Amniotic epithelial cell (primary cell): ENCODE measurements around the gene CSDE1.

Experiments used
- DNase-seq: peaks from one replicate; pipeline ENCODE4 v3.0.0-alpha.2; 2010; ENCODE audit warnings: low read depth

Gene CSDE1

GRCh38 chr1:114701931-114702330, 55.9 kb downstream of the CSDE1 start:
- DNase-seq = no peak

DNA sequence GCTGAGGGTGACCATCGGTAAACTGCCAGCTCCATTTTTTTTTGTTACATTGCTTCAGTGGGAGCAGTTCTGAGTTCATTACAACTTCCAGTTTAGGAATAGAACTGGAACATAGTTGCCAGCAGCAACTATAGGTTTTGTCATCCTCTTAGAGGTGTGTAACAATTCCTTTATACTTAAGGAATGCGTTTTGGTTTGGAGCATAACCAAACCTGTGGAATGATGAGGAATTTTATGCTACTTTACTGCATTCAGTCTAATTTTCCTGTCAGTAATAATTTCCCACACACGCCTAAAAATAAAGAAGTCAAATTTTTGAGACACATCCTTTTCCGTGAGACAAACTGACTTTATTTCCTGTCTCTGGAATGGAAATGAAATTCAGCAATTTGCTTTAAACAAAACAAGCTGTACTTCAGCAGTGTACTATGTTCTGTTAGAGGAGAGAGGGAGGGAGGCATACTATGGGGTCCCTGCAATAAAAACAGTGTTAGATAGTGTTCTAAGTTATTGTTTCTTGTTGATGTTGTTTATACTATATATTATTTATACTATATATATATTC, 57.7 kb downstream of the CSDE1 start:
- no peak for DNase-seq

GRCh38 chr1:114696810-114697209, 61.0 kb downstream of the CSDE1 start:
- no peak for DNase-seq

- peak; percentile 65 for DNase-seq
Measured at GRCh38 chr1:114695430-114696058, 62.2 kb downstream of the CSDE1 start, which contains the start of gene AMPD1. Gene AMPD1 (minus strand): TSS chr1:114695546. CDS start chr1:114695471, 75 bp downstream.

DNA sequence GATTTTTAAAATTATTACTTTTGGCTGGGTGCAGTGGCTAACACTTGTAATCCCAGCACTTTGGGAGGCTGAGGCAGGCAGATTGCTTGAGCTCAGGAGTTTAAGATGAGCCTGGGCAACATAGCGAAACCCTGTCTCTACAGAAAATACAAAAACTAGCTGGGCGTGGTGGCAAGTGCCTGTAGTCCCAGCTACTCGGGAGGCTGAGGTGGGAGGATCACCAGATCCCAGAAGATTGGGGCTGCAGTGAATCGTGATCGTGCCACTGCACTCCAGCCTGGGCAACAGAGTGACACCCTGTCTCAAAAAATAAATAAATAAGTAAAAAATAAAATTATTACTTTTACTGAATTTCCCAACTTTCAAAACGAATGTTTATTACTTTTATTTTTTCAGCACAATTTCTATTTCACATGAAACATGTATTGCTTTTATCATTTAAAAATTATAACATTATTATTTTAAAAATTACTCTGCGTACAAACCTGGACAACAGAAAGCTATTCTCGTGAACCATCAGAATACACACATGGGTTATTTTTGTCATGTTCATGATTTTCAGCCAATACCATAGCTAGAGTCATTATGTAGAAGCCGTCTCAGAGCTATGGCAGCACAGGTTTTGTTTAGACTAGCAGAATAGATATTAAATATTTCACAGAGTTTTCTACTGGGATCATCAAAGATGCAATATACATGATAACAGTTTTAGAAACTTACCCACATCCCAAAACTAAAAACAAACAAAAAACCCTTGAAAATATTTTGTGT, 63.1 kb downstream of the CSDE1 start:
- DNase-seq = no peak

- DNase-seq = no peak
Measured at GRCh38 chr1:114692947-114693346, 64.8 kb downstream of the CSDE1 start.

GRCh38 chr1:114691061-114691460, 66.7 kb downstream of the CSDE1 start:
- peak; percentile 11 for DNase-seq

DNA sequence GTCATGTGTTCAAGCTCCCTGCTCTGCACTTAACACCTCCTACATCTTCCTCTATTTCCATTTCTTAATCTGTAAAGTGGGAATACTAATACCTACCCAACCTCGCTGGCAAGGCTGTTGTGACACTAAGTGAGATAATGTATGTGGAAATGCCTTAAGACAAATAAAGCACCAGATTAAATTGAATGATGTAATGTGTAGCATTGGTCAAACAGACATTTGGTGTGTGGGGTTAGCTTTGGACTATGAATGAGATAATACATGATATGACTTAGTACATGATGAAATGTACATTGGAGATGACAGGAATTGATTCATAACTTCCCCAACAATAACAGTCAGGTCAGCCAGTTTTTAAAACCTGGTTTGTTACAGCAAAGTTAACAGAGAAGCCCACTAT, 67.6 kb downstream of the CSDE1 start:
- peak; percentile 30 for DNase-seq

DNA sequence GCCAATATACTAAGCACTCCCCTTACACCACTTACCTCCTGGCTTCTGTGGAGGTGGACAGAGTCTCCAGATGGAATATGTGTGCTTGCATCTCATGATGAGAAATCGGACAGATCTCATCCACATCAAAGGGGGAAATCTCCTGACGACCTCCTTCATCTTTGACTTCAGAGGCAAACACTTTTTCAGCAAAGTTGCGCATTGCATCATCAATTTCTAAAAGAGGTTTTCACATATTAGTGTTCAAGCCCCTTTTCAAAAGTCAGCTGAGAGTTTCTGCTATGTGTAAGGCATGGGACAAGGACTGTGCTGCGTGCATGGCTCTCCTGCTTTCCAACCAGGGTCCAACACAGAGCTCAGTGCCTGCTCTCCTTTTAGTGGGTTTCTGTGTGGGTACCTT, 69.3 kb downstream of the CSDE1 start:
- no peak for DNase-seq

DNA sequence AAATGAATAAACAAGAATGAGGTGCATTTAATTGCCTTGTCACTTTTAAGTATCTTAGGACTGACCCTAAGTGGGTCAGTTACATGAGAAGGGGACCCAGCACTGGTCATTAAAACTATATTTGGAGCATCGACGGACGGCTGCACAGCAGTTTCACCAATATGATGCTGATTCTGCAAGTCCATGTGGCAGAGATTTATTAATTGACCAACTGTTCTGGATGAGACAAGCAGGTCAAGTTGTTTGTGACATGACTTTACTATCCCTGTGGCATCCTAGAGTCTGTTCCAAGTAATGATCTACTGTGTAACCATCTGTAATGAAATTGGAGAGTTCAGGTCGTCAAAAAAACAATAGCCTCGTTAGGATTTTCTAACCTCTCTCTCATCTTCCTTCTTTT, 71.9 kb downstream of the CSDE1 start:
- DNase-seq = no peak

DNA sequence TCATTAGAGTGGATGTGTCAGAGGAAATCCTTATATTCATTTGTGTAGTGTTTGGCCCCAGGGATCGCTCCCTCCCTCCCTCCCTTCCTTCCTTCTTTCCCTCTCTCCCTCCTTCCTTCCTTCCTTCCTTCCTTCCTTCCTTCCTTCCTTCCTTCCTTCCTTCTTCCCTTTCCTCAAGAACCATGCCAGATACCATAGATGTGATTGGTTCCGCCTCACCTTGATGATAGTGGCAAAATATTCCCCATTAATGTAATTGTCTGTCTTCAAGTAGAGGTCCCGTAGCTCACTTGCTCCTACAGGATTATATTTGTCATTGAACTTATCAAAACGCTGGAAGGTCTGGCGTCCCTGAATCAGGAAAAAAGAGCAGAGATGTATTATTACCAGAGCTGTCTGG, 80.1 kb downstream of the CSDE1 start:
- DNase-seq = no peak

DNA sequence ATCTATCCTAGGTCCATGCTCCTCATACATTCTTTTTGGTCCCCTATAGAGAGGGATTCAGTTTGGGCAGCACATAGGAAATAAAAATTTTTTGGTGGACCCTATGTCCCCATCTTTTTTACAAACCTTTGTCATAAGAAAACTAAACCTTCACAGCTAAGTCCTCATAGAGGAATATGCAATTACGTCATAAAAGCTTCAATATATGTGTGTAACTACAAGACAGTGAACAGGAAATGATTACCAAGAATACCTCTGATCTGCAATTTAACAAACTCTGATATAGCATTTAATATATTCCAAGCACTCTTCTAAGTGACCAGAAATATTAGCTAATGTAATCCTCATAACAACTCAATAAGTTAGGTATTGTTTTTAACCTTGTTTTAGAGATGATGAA, 81.7 kb downstream of the CSDE1 start:
- no peak for DNase-seq

GRCh38 chr1:114671939-114672275, 85.9 kb downstream of the CSDE1 start:
- no peak for DNase-seq

DNA sequence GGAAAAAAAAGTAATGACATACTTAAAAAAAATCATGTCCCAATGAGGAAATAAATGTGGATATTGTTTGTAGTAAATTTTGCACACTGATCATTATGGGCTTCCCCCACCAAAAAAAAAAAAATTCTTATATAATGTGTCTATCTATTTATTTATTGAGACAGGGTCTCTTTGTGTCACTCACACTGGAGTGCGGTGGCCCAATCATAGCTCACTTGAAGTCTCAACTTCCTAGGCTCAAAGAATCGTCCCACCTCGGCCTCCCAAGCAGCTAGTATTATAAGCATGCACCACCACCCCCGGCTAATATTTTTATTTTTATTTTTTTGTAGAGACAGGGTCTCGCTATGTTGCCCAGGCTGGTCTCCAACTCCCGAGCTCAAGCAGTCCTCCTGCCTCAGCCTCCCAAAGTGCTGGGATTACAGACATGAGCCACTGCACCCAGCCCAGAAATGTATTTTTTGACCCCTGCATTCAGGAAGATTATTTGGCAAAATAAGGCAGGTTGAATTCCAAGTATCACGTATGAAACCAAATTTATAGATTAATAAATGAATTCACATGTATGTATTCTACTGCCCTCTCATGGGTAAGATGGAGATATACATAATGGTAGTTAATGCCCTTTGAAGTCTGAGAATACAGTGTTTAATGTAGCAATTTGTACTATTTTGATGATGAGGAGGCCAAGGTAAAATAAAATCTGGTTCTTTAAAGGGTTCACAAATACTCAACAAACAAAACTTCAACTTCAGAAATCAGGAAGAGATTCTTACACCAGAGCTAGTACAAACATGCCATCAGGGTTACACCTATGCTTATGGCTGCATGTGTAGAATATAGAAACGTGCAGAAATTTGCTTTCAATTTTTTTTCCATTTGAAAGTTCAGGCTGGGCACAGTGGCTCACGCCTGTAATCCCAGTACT, 86.5 kb downstream of the CSDE1 start:
- peak; percentile 13 for DNase-seq

DNA sequence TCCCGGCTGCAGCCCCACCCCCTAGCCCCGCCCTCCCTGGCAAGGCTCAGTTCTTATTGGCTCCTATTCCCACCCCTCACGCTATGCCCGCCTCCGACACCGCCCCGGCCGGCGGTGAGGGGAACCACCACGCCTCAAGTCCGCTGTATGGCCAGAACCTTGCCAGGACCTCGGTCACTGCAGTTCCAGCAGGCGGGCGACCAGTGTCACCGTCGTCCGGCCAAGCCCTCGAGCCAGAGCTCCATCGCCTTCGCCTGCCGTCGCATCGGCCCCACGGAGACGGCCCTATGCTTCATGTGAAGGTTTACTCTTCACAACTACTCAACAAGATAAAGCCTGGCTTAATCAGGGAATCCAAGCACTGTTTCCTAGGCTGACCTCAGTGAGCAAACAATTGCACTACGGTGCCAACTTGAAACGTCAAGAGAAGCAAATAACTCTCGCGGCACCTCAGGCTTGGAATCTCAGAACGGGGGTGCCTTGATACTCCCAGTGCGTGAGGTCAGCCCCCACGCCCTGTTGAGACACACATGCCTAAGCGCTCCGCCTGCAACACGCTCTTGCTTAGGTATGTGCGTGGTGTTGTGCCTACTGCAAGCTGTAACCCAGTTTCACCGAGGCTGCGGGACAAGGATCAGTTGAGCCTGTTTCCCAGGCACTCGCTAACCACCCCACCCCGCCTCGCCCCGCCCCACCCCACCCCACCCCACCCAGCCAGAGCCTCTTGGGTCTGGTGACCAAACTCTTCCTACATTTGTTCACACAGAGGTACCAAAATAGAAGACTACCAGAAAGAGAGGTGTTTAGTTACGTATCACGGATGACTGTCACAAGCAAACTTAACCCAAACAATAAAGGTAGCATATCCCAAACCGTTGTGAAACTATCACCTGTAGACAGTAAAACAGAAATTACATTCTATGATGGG, 87.4 kb downstream of the CSDE1 start:
- DNase-seq = peak; percentile 89

- no peak for DNase-seq
Measured at GRCh38 chr1:114669562-114670082, 88.2 kb downstream of the CSDE1 start, which contains the start of gene DENND2C. Gene DENND2C (minus strand): TSS chr1:114670049. CDS start chr1:114625984, 44,065 bp downstream.

DNA sequence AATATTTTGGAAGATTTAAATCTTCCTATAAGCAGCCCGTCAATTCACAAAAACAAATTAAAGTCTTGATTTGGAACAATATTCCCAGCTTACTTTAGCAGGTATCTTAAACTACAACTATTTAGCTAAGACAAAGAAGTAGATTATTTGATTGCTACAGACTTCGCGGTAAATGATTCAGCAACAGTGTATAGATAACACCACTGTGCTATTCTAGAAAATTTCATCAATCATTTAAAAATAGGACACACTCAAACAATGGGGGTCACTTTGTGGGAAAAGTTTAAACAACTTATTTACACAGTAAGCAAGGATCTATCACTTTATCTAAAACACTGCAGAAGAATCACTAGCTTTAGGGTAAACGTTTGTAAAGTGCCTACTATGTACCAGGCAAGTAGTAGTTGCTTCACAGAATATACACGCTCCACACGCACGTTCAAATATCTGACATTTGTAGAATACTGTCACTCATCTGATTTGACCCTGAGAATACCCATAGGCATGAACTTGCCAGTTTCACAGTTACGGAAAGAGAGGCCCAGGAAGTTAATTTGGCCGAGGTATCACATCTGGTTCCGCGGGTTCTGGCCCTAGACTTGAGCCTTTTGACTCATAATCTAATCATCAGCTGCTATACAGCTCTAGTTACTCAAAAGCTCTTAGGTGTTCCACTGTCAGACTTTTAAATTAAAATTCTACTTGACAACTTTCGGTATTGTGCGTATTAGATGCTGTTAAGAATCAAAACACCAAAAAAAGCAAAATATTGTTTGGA, 88.8 kb downstream of the CSDE1 start:
- DNase-seq = peak; percentile 43

DNA sequence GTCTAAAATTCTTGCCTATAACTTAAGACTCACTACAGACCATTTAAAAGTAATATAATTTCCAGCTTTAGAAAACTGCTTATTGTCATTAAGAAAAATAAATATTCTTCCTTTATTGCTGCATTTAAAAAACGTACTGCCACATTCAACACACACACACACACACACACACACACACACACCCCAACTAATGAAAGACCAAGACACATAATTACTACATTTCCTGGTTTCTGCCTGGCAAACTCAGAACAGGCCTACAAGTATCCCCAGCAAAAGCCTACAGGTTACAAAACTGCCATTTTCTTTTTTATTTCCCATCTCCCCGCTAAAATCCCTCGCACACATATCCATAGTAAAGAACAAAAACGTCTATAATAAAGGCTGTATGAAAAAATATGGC, 89.4 kb downstream of the CSDE1 start:
- no peak for DNase-seq

- DNase-seq = no peak
Measured at GRCh38 chr1:114666954-114667353, 90.8 kb downstream of the CSDE1 start.
